K562 (cell line): ENCODE results near the gene CYFIP2. TPM values are rescaled to one million over a fixed set of nuclear protein-coding genes. Genes with fewer than 3 reads are reported as not detected.

Experiments used
- ATAC-seq: fragments of 200-7000 bp; cut with Tn5 transposase; 3 replicates; pipeline ENCODE4 v1.9.1; 2020; ENCODE audit warnings: moderate library complexity
- BruUV-seq: library from RNA; stranded (reverse); fragments of 400-500 nt; replicated peaks from 2 replicates; lab custom pipeline; 2021; lab: Mats Ljungman, UMichigan
- CTCF ChIA-PET: fragments of 300-600 bp; formaldehyde crosslinking; extraction: SDS; loops from one replicate; lab custom pipeline; 2021; ENCODE audit warnings: low intra/inter-chr PET ratio; lab: Yijun Ruan, JAX
- POLR2A ChIA-PET: fragments of 300-600, 350-650 bp; sonication (Branson Sonifier 250); formaldehyde crosslinking; extraction: SDS; loops from one replicate; lab custom pipeline; 2021; ENCODE audit warnings: antibody characterized with exemption, inconsistent platforms; lab: Yijun Ruan, JAX
- DNase-seq, 4 experiments: peaks; one replicate each; pipeline versions ENCODE4 v3.0.0 to v3.0.0-alpha.2; 2011 to 2018; ENCODE audit warnings: low spot score in 3 of 4, mixed read lengths in 3 of 4; ENCODE audit errors: extremely low read depth in 1 of 4
- FAIRE-seq: peaks from 2 replicates; lab custom pipeline; 2011; peaks lifted over from hg19 to GRCh38; lab: Jason Lieb, UNC
- H2AFZ ChIP-seq: 2 replicates; pipeline ENCODE4 v1.6.0; 2011; ENCODE audit warnings: low read depth, low read length, control low read depth, inconsistent platforms
- H3K27ac ChIP-seq: fragments of 200-600 bp; 3 replicates; pipeline ENCODE4 v1.8.0; 2011; ENCODE audit warnings: low read depth, mild to moderate bottlenecking, control low read depth, inconsistent platforms, low read length, moderate library complexity, mixed read lengths; ENCODE audit errors: extremely low read depth
- H3K27me3 ChIP-seq, 2 experiments: fragments of 300-600 bp in 1 of 2; 2 replicates in 1 of 2; 3 replicates in 1 of 2; pipeline versions ENCODE4 v1.6.0 to v1.8.0; 2011; ENCODE audit warnings: inconsistent platforms in 2 of 2, low read length in 2 of 2, mild to moderate bottlenecking in 1 of 2, mixed read lengths in 1 of 2, moderate library complexity in 1 of 2; ENCODE audit not compliant: control insufficient read depth in 2 of 2, insufficient read depth in 2 of 2
- H3K36me3 ChIP-seq: fragments of 300-600 bp; 3 replicates; pipeline ENCODE4 v1.8.0; 2011; ENCODE audit warnings: mild to moderate bottlenecking, low read length, inconsistent platforms; ENCODE audit not compliant: control insufficient read depth, insufficient read depth
- H3K4me1 ChIP-seq, 2 experiments: fragments of 200-600 bp in 1 of 2; replicated peaks in 1 of 2; 2 replicates in 1 of 2; 3 replicates in 1 of 2; pipeline versions ENCODE4 v1.5.1 to v1.8.0; 2011; ENCODE audit warnings: inconsistent platforms in 2 of 2, low read length in 2 of 2, mild to moderate bottlenecking in 1 of 2, mixed read lengths in 1 of 2, moderate library complexity in 1 of 2; ENCODE audit not compliant: control insufficient read depth in 2 of 2, insufficient read depth in 2 of 2
- H3K4me2 ChIP-seq: 2 replicates; pipeline ENCODE4 v1.6.1; 2011; ENCODE audit warnings: low read length, control low read depth, inconsistent platforms, mixed read lengths; ENCODE audit not compliant: insufficient read depth
- H3K4me3 ChIP-seq: fragments of 200-600 bp; sonication (generic), shearing (Covaris generic); 2 replicates; pipeline ENCODE4 v1.5.1; 2016; ENCODE audit warnings: control low read depth, inconsistent platforms
- H3K79me2 ChIP-seq: fragments of 200-600 bp; 3 replicates; pipeline ENCODE4 v1.8.0; 2011; ENCODE audit warnings: low read length, inconsistent platforms; ENCODE audit not compliant: control insufficient read depth, insufficient read depth
- H3K9ac ChIP-seq, 2 experiments: 2 replicates each; pipeline versions ENCODE4 v1.6.0 to v1.6.1; 2011; ENCODE audit warnings: low read depth in 2 of 2, low read length in 2 of 2, control low read depth in 1 of 2, inconsistent platforms in 1 of 2, mild to moderate bottlenecking in 1 of 2, mixed read lengths in 1 of 2; ENCODE audit not compliant: insufficient read depth in 1 of 2
- H3K9me1 ChIP-seq: one replicate; pipeline ENCODE4 v1.6.0; 2011; ENCODE audit warnings: inconsistent platforms, mild to moderate bottlenecking, low read length, moderate library complexity; ENCODE audit not compliant: control insufficient read depth, insufficient read depth
- H3K9me3 ChIP-seq: replicated peaks from 2 replicates; pipeline ENCODE4 v1.5.1; 2011; ENCODE audit warnings: low read depth, low read length, inconsistent platforms; ENCODE audit not compliant: control insufficient read depth, insufficient read depth
- H4K20me1 ChIP-seq: replicated peaks from 2 replicates; pipeline ENCODE4 v1.6.1; 2011; ENCODE audit warnings: low read length, inconsistent platforms, mixed read lengths; ENCODE audit not compliant: control insufficient read depth, insufficient read depth
- MXI1 ChIP-seq: IDR thresholded peaks from 2 replicates; pipeline ENCODE4 v1.6.1; 2011; ENCODE audit warnings: low read depth, mild to moderate bottlenecking, improper control_type of control experiment, low read length
- PTRF ChIP-seq: fragments of 450-650 bp; IDR thresholded peaks from 2 replicates; pipeline ENCODE4 v1.6.1; 2016; ENCODE audit warnings: mild to moderate bottlenecking, missing genetic modification characterization, missing compliant biosample characterization
- SRSF9 ChIP-seq: fragments of 200-400 bp; formaldehyde crosslinking; IDR thresholded peaks from 2 replicates; pipeline ENCODE4 v1.6.1; 2017; ENCODE audit warnings: low read depth, low read length, borderline replicate concordance
- STAT5A ChIP-seq: IDR thresholded peaks from 2 replicates; pipeline ENCODE4 v1.6.1; 2012; ENCODE audit warnings: low read length, inconsistent platforms, borderline replicate concordance
- TAL1 ChIP-seq: fragments of 450-650 bp; IDR thresholded peaks from 2 replicates; pipeline ENCODE4 v1.6.1; 2016; ENCODE audit warnings: mild to moderate bottlenecking
- TCF7L2 ChIP-seq: fragments of 150-350 bp; IDR thresholded peaks from 2 replicates; pipeline ENCODE4 v1.6.1; 2016; ENCODE audit warnings: low read depth, mild to moderate bottlenecking, low read length, moderate library complexity
- ZNF197 ChIP-seq: fragments of 200-800 bp; sonication (Bioruptor generic); IDR thresholded peaks from 2 replicates; pipeline ENCODE4 v1.6.1; 2016; ENCODE audit warnings: low read depth, missing genetic modification characterization, missing compliant biosample characterization
- ZNF408 ChIP-seq: fragments of 250-450 bp; sonication (Bioruptor Pico); IDR thresholded peaks from 2 replicates; pipeline ENCODE4 v1.4.0; 2020; ENCODE audit warnings: low read depth, mild to moderate bottlenecking, moderate library complexity
- ZNF695 ChIP-seq: fragments of 450-650 bp; formaldehyde crosslinking; IDR thresholded peaks from 2 replicates; pipeline ENCODE4 v1.4.0; 2020; ENCODE audit warnings: mild to moderate bottlenecking, moderate library complexity
- WGBS: fragments of 100-300 bp; shearing (Covaris generic); methylation state at CpG from one replicate; pipeline ENCODE4 v1.1.6; 2016; ENCODE audit warnings: low coverage, mixed read lengths; ENCODE audit not compliant: insufficient coverage; ENCODE audit errors: missing lambda C conversion rate; 5-methylcytosine and 5-hydroxymethylcytosine counted together
- in situ Hi-C: fragments of 300-500 bp; cut with MboI; formaldehyde crosslinking; loops from 4 replicates; pipeline ENCODE4 v1.15.0; 2018; ENCODE audit warnings: inconsistent platforms, mixed read lengths
- intact Hi-C: fragments of 100-400 bp; cut with micrococcal nuclease; formaldehyde crosslinking; loops from 2 replicates; pipeline ENCODE4 v1.14.2; 2022
- polyA plus RNA-seq, 8 experiments: library from polyadenylated mRNA; depleted of rRNA in 4 of 8; stranded (reverse) in 5 of 8; unstranded in 3 of 8; fragments of >200 nt; fragmentation: Nextera tagmentation in 2 of 8; fragmentation: Illumina TruSeq in 1 of 8; extraction: Ambion mirVana in 2 of 8; extraction: Trizol in 1 of 8; gene quantifications; 2 replicates each; pipeline versions ENCODE4 v1.2.1 to v1.2.3, GENCODE V29; 2011 to 2014; ENCODE audit warnings: inconsistent platforms in 1 of 8, missing spikeins in 1 of 8
- total RNA-seq, 7 experiments: library from RNA; depleted of rRNA in 6 of 7; stranded (reverse); fragments of >200 nt in 6 of 7; fragmentation: Illumina TruSeq in 2 of 7; extraction: Trizol in 2 of 7; gene quantifications; 2 replicates each; pipeline versions ENCODE4 v1.2.1 to v1.2.3, GENCODE V29; 2011 to 2021; ENCODE audit warnings: low replicate concordance in 1 of 7
- TF ChIP-seq, protein P1 (sequence below): fragments of 250-450 bp; sonication (Bioruptor Pico); IDR thresholded peaks from 2 replicates; pipeline ENCODE4 v1.4.0; 2020
- TF ChIP-seq, protein P2 (sequence below): fragments of 250-450 bp; sonication (Bioruptor Pico); IDR thresholded peaks from 2 replicates; pipeline ENCODE4 v1.8.0; 2021; ENCODE audit warnings: mild to moderate bottlenecking, moderate library complexity
- TF ChIP-seq, protein P3 (sequence below), 2 experiments: fragments of 450-650 bp in 1 of 2; sonication (generic) in 1 of 2; formaldehyde crosslinking in 1 of 2; IDR thresholded peaks in 1 of 2; conservative IDR thresholded peaks in 1 of 2; 2 replicates each; pipeline versions ENCODE4 v1.6.1 to v1.8.1; 2016 to 2023; ENCODE audit warnings: mild to moderate bottlenecking in 2 of 2, moderate library complexity in 2 of 2, inconsistent platforms in 1 of 2, missing genetic modification reagents in 1 of 2

Gene CYFIP2
- total and polyA plus RNA-seq, 9 of the 15 experiments (the other 6 are each of a cell fraction or from before 2014, with no cell fraction given) = 0.76 to 2.9 (median 1.4) TPM; not detected in 1

DNA sequence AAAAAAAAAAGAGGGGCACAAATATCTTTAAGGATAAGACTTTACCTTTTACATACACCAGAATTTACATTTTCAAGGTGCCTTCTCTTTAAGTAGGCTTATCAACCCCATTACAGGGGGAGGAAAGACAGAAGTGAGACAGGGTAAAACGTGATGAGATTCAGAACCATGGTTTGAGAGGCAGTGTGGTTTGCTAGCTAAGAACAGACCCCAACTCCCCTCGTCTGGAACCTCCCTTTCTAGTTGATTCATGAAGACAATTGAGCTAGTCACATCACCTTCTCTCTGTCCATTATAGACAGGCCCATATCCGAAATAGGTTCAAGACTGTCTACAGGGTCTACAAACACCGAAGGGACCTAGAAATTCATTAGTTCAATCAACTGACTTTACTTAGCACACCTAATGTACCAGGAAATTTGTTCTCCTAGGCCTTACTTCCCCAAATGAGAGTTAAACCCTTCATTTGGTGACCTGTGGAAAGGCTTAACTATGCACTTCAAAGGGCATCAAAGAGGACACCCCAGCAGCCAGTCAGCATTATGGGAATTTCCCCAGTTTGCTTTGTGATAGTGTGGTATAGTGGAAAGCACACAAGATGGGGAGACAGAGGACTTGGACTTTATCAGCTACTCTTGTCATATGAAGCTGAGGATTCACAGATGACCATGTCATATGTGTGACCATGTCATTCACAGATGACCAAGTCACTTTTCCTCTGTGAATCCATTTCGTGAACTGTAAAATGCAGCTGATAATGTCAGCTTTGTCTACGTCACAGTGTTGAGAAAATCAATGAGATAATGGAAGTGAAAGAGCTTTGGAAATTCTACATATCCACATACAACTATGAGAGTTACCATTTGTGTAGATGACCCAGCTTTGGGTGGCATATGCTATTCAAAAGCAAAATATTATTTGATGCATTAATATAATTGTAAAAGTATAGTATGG is 40.2 kb upstream of the CYFIP2 start:
- Histone ChIP-seq H4K20me1 (no peaks in the 10 kb centered on the region), H3K36me3 (no peaks in the 10 kb centered on the region), H2AFZ (no peak overlapping the region), H3K4me1 (no peaks in the 10 kb centered on the region), H3K9me3 (no peaks in the 10 kb centered on the region), H3K27ac (no peak overlapping the region), H3K9me1 (no peaks in the 10 kb centered on the region), H3K79me2 (no peaks in the 10 kb centered on the region), H3K9ac (no peak overlapping the region), H3K4me3 (no peak overlapping the region), H3K4me2 (no peak overlapping the region), H3K27me3 (no peaks in the 10 kb centered on the region)
- no TSS peak for BruUV-seq
- in situ Hi-C loops = no loop called here
- under 1% methylated on average over 6 of the region's 6 CpGs for WGBS
- no peak for TF ChIP-seq ZNF197 (CRISPR knock-in tag)
- no peak for TF ChIP-seq PTRF (tag)
- TF ChIP-seq ZNF408 = no peak
- TF ChIP-seq ZNF695 (CRISPR knock-in tag) = no peak
- no peak for TF ChIP-seq TCF7L2
- no peak for TF ChIP-seq MXI1
- TF ChIP-seq, protein P1, sequence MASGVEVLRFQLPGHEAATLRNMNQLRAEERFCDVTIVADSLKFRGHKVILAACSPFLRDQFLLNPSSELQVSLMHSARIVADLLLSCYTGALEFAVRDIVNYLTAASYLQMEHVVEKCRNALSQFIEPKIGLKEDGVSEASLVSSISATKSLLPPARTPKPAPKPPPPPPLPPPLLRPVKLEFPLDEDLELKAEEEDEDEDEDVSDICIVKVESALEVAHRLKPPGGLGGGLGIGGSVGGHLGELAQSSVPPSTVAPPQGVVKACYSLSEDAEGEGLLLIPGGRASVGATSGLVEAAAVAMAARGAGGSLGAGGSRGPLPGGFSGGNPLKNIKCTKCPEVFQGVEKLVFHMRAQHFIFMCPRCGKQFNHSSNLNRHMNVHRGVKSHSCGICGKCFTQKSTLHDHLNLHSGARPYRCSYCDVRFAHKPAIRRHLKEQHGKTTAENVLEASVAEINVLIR (CRISPR knock-in tag) = no peak
- TF ChIP-seq, protein P2, sequence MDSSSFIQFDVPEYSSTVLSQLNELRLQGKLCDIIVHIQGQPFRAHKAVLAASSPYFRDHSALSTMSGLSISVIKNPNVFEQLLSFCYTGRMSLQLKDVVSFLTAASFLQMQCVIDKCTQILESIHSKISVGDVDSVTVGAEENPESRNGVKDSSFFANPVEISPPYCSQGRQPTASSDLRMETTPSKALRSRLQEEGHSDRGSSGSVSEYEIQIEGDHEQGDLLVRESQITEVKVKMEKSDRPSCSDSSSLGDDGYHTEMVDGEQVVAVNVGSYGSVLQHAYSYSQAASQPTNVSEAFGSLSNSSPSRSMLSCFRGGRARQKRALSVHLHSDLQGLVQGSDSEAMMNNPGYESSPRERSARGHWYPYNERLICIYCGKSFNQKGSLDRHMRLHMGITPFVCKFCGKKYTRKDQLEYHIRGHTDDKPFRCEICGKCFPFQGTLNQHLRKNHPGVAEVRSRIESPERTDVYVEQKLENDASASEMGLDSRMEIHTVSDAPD = no peak
- TF ChIP-seq TAL1 = no peak
- TF ChIP-seq, protein P3, sequence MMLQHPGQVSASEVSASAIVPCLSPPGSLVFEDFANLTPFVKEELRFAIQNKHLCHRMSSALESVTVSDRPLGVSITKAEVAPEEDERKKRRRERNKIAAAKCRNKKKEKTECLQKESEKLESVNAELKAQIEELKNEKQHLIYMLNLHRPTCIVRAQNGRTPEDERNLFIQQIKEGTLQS (IDR thresholded peaks at IDR 0.05) = no peak
- TF ChIP-seq, protein P3 (CRISPR knock-in tag; conservative IDR thresholded peaks at IDR 0.05) = no peak
- TF ChIP-seq SRSF9 = no peak
- no peak for TF ChIP-seq STAT5A
- DNase-seq (no peak), ATAC-seq (no peak), FAIRE-seq (no peak)
- ChIA-PET POLR2A (interaction anchor here (2.2 kb wide), 1 partner anchor 9 kb away, joined by 5 read pairs; no protein-coding TSS in a partner anchor), CTCF (no interaction called here)
- intact Hi-C loops = no loop called here
